Measurements from ENCODE around the gene THAP7.

Gene THAP7

GRCh38 chr22:20965888-20966855, 35.7 kb downstream of the THAP7 start:
- FAIRE-seq (no peak), DNase-seq (ENCODE audit: insufficient read length, low spot score) (no peak)

DNA sequence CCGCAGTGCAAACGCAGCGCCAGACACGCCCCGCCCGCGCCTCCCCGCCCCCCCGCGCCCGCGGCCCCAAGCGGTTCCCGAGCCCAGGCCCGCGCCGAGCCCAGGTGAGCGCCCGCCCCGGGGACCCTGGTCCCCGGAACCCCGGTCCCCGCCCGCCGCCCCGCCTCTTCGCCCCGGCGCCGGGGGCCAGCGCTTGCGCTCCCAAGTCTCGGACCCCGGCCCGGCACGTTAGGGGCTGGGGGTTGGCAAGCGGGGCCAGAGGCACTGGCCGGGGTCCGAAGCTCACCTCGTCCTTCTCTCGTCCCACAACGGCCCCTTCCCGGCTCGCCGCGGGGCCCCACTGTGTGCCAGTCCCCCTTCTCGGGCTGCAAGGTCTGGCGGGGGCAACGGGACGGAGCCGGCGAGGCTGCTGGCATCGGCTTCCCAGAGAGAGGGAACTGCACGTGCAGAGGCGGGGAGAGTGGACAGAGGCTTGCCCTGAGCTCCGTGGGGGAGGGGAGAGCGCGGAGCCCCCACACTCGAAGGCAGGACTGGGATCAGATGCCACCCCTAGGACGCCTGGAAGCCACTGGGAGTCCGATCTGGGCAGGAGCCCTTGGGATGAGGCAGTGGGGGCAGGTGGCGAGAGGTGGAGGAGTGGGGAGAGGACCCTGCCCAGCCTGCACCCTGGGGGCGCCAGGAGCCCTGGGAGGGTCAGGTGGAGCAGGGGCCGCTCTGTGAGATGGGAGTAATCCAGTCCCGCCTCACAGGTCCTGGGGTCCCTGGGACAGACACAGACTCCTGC, 36.6 kb downstream of the THAP7 start:
- FAIRE-seq (no peak), DNase-seq (ENCODE audit: insufficient read length, low spot score) (no peak)

DNA sequence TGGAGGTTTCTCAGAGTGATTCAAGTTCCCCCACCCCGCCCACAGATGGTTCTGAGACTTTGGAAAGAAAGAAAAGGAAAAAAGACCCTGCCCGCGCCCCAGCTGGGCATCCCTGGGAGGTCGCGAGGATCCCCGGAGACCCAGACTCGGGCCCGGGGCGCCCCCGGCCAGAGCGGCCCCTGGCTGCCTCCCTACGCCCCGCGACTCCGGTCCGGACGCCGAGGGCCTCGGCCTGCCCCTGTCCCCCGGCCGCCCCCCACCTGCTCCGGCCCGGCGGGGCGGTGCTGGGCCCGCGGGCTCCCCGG, 37.2 kb downstream of the THAP7 start:
- no peak for DNase-seq (ENCODE audit: insufficient read length, low spot score)
- no peak for FAIRE-seq

DNA sequence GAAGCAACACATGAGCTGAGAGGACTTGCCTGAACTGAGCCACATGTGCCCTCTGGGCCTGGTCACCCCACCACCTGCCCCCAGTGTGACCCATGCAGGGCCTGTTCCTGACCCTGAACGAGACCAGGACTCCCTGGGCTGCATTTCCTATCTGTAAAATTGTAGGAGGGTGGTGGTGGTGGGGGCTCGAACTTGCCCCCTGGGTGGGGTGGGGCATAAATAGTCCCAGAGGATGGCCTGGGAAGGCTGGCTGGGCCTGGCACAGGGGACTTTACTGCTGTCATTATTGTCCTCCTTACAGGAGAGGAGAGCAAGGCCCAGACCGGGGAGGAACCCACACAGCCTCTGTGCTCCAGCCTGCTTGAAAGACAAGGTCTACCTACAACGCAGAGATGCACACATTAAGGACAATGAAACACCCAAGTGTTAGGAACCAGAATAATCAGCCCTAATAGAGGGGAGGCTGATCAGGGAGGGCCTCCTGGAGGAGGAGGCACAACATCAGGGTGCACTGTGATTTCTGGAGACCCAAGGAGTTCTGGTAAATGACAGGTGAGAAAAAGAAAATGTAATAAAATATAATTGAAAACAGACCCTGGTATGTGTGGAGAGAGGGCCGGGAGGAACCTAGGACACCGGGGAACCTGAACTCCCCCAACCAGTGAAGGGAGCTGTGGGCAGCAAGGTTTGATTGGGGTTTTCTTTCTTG, 37.7 kb downstream of the THAP7 start:
- FAIRE-seq, result no peak
- DNase-seq (ENCODE audit: insufficient read length, low spot score), result no peak

GRCh38 chr22:20963201-20964052, 38.5 kb downstream of the THAP7 start:
- no peak for DNase-seq (ENCODE audit: insufficient read length, low spot score)
- FAIRE-seq, result no peak

GRCh38 chr22:20962491-20962945, 39.4 kb downstream of the THAP7 start:
- FAIRE-seq (no peak), DNase-seq (ENCODE audit: insufficient read length, low spot score) (no peak)

DNA sequence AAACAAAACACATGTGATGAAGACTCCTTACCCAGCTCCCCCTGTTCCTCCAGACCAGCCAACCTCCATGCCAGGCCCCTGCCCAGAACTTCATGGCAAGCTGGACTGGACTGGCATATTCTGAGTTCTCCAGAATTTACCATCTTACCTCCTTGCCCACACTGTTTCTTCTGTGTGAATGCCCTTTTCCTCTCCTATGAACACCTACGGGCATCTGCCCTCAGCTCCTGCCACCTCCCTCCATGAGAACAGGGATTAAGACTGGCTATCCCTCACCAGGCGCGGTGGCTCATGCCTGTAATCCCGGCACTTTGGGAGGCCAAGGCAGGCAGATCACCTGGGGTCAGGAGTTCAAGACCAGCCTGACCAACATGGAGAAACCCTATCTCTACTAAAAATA, 41.3 kb downstream of the THAP7 start:
- DNase-seq (ENCODE audit: insufficient read length, low spot score), result no peak
- no peak for FAIRE-seq

DNA sequence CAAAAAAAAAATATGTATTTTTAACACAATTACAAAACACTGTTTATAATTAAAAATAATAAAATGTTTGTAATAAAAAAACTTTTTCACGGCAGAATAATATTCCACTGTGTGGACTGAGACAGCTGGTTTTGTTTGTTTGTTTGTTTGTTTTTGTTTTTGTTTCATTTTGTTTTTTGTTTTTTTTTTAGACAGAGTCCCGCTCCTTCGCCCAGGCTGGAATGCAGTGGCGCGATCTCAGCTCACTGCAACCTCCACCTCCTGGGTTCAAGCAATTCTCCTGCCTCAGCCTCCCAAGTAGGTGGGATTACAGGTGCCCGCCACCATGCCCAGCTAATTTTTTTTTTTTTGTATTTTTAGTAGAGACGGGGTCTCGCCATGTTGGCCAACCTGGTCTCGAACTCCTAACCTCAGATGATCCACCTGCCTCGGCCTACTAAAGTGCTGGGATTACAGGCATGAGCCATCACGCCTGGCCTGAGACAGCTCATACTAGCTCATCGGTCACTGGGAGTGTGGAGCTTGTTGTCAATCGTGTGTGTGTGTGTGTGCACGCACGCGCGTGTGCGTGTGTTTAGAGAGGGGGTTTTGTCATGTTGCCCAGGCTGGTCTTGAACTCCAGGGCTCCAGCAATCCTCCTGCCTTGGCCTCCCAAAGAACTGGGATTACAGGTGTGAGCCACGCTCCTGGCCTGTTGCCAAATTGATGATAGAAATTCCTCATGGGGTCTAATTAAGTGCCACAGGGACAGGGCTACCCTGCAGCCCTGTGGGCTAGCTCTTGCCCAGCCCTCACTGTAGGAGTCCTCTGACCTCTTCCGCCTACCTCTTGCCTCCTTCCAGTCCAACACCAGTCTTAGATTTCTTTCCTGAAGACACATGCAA, 42.1 kb downstream of the THAP7 start:
- no peak for DNase-seq (ENCODE audit: insufficient read length, low spot score)
- no peak for FAIRE-seq

- DNase-seq (ENCODE audit: insufficient read length, low spot score) (no peak), FAIRE-seq (no peak)
Observed at GRCh38 chr22:20957683-20958431, 44.1 kb downstream of the THAP7 start.

DNA sequence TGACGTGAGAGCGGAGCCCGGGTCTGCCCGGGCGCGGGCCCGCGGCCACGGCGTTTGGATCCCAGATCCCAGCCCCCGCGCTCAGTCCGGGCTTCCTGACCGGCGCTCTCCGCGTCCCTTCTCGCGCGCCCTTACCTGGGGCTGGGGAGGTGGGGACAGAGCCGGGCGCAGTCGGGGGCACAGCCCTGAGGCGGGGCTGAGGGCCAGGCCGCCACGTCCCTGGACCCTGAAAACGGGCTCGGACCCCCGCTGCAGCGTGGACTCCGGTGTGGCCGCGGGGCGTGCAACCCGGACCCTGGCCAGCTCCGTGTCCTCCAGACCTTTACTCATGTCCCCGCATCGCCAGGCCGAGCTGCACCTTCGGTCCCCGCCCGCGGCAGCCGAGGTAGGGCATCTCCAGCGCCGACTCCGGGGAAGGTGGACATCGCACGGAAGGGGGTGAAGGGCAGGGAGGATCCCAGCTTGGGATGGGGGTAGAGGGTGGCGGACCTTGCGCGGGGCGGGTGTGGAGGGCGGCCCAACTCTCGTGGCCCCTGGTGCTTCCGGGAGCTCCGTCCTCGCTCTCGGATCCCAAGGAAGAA, 44.7 kb downstream of the THAP7 start:
- FAIRE-seq (no peak), DNase-seq (ENCODE audit: insufficient read length, low spot score) (no peak)

DNA sequence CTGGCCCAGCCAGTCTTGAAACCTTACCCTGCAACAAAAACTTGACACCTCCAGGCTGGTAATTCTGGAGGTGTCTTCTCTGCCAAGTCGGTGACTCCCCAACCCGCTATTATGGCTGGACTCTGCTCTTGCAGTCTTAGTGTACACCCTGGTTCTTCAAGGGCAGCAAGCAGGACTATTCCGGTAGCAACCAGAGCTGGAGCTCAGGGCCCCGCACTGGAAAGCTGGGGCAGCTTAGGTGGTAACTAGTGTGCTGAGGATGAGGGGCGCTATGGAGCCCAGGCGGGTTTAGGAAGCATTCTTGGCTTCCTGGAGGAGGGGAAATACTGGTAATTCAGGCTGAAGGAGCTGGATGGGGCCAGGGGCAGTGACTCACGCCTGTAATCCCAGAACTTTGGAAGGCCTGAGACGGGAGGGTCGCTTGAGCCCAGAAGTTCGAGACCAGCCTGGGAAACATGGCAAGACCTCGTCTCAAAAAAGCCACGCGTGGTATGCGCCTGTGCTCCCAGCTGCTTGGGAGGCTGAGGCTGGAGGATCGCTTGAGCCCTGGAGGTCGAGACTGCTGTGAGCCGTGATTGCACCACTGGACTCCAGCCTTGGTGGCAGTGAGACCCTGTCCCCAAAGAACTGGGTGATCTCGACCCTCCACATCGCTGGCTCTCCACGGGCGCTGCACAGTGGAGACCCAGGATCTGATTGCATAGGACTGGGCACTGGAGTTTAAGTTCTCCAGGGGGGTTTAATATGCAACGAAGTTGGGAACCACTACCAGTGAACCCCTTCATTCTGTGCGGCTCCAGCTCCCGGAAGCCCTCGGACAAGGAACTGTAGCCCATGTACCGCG, 45.4 kb downstream of the THAP7 start:
- DNase-seq (ENCODE audit: insufficient read length, low spot score) (no peak), FAIRE-seq (no peak)

- no peak for FAIRE-seq
- DNase-seq (ENCODE audit: insufficient read length, low spot score), result no peak
Observed at GRCh38 chr22:20955548-20955947, 46.4 kb downstream of the THAP7 start.

- FAIRE-seq (no peak), DNase-seq (ENCODE audit: insufficient read length, low spot score) (no peak)
Observed at GRCh38 chr22:20953668-20954500, 48.0 kb downstream of the THAP7 start.

GRCh38 chr22:20953342-20953608, 48.6 kb downstream of the THAP7 start:
- DNase-seq (ENCODE audit: insufficient read length, low spot score) (no peak), FAIRE-seq (no peak)

DNA sequence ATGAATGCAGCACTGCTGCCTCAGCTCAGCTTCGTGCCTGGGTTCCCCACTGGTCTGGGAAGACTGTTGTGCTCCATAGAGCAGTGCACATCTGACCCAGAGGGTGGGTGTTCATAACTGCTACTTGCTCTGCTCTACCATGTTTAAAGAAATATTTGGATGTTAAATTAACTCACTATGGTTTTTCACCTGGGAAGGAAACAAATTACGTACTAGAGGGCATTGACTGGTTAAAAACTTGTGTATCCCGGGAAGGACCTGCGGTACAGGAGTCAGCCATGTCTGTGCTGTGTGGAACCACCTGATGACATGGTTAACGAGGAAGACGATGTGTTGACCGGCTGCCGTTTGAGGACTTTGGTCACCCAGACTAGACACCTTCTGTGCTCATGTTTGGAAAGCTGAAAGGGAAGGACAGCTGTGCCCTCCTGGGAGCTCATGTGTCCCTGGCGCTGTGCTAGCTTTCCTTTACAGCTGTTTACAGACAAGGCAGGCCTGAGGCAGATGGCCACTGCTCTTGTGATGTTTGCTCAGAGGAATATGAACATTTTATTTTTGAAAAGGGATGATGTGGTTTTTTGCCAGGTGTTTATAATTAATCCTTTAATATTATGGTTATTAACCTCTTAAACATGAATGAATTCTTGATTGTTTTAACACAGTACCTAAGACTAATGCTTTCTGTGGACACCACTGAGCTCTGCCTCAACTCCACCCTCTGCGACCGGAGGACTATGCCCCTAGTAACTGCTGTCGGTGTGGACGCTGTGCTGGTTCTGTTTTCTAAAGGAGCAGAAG, 49.2 kb downstream of the THAP7 start:
- FAIRE-seq (no peak), DNase-seq (ENCODE audit: insufficient read length, low spot score) (no peak)

- FAIRE-seq, result no peak
Observed at GRCh38 chr22:20951932-20952380, 50.0 kb downstream of the THAP7 start.

More at GRCh38 chr22:20951932-20952380, 50.0 kb downstream of the THAP7 start:
- DNase-seq (ENCODE audit: insufficient read length, low spot score), result no peak

All from HTR-8/SVneo (cell line).